Prostate gland (tissue), 2 donors: ENCODE results near the gene SCUBE1. TPM values are rescaled to one million over a fixed set of nuclear protein-coding genes. Genes with fewer than 3 reads are reported as not detected.

Source experiments
- DNase-seq: peaks from one replicate; pipeline ENCODE4 v3.0.0-alpha.2; 2019; ENCODE audit warnings: low spot score
- H3K27ac ChIP-seq, 2 donors: fragments of 200-600 bp; sonication (generic); 2 replicates each; pipeline ENCODE4 v1.5.1; 2017 to 2019
- H3K27me3 ChIP-seq: fragments of 200-600 bp; sonication (generic); replicated peaks from 2 replicates; pipeline ENCODE4 v1.5.1; 2019; ENCODE audit not compliant: insufficient read depth
- H3K36me3 ChIP-seq, 2 donors: fragments of 200-600 bp; sonication (generic); 1 replicate in 1 of 2; 2 replicates in 1 of 2; pipeline versions ENCODE4 v1.5.1 to v1.8.1; 2017 to 2019
- H3K4me1 ChIP-seq: fragments of 200-600 bp; sonication (generic); replicated peaks from 2 replicates; pipeline ENCODE4 v1.5.1; 2019
- H3K4me3 ChIP-seq, 2 donors: fragments of 200-600 bp; sonication (generic); 2 replicates each; pipeline ENCODE4 v1.5.1; 2017 to 2019
- H3K9me3 ChIP-seq: fragments of 200-600 bp; sonication (generic); 2 replicates; pipeline ENCODE4 v1.5.1; 2017
- POLR2A ChIP-seq: fragments of 450-650 bp; IDR thresholded peaks from one replicate; pipeline ENCODE4 v1.6.1; 2016; ENCODE audit warnings: antibody characterized with exemption, mild to moderate bottlenecking
- POLR2AphosphoS5 ChIP-seq: sonication (generic); formaldehyde crosslinking; IDR thresholded peaks from one replicate; pipeline ENCODE4 v1.6.1; 2017; ENCODE audit warnings: antibody characterized with exemption
- WGBS: methylation state at CpG from one replicate; pipeline ENCODE4 v1.1.5; 2018; 5-methylcytosine and 5-hydroxymethylcytosine counted together
- intact Hi-C: fragments of 100-400 bp; cut with DNase I; formaldehyde crosslinking; loops from one replicate; pipeline ENCODE4 v1.14.2; 2022
- total RNA-seq, 2 donors: library from RNA; depleted of rRNA; stranded (reverse); fragments of >200 nt; gene quantifications; one replicate each; pipeline ENCODE4 v1.1.0, GENCODE V29; 2016
- TF ChIP-seq, protein P1 (sequence below), 4 experiments: fragments of 200-600 bp in 2 of 4; fragments of 450-650 bp in 2 of 4; sonication (generic) in 2 of 4; IDR thresholded peaks; 1 replicate in 3 of 4; 2 replicates in 1 of 4; pipeline ENCODE4 v1.5.1; 2016 to 2019; ENCODE audit warnings: antibody characterized with exemption in 4 of 4, mild to moderate bottlenecking in 2 of 4, moderate library complexity in 2 of 4

The SCUBE1 gene
- total RNA-seq, 2 donors from 2014 or later = 0.68 to 23.5 TPM

DNA sequence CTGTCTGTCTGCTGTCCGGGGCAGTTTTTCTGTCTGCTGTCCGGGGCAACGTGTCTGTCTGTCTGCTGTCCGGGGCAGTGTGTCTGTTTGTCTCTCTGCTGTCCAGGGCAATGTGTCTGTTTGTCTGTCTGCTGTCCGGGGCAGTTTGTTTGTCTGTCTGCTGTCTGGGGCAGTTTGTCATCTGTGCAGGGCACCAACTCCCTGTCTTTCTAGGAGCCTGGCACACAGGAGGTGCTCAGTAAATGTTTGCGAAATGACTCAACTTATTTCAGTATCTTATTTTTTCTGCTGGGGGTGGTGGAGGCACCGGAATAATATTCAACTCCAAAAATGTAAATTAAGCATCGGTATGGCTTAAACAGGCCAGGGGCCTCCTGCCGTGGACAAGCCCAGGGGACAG is 144.2 kb downstream of the SCUBE1 start:
- no peak overlapping the region for H3K4me3 ChIP-seq
- intact Hi-C loops = no loop called here
- H3K9me3 ChIP-seq = no peaks in the 10 kb centered on the region
- H3K27me3 ChIP-seq = no peaks in the 10 kb centered on the region
- no peaks in the 10 kb centered on the region for H3K4me1 ChIP-seq
- TF ChIP-seq, protein P1, sequence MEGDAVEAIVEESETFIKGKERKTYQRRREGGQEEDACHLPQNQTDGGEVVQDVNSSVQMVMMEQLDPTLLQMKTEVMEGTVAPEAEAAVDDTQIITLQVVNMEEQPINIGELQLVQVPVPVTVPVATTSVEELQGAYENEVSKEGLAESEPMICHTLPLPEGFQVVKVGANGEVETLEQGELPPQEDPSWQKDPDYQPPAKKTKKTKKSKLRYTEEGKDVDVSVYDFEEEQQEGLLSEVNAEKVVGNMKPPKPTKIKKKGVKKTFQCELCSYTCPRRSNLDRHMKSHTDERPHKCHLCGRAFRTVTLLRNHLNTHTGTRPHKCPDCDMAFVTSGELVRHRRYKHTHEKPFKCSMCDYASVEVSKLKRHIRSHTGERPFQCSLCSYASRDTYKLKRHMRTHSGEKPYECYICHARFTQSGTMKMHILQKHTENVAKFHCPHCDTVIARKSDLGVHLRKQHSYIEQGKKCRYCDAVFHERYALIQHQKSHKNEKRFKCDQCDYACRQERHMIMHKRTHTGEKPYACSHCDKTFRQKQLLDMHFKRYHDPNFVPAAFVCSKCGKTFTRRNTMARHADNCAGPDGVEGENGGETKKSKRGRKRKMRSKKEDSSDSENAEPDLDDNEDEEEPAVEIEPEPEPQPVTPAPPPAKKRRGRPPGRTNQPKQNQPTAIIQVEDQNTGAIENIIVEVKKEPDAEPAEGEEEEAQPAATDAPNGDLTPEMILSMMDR (IDR thresholded peaks at IDR 0.05) = no peak
- TF ChIP-seq POLR2A = no peak
- TF ChIP-seq POLR2AphosphoS5 = no peak
- no peak overlapping the region for H3K27ac ChIP-seq
- 78% methylated on average over 9 of the region's 9 CpGs for WGBS
- H3K36me3 ChIP-seq = no peaks in the 10 kb centered on the region
- no peak for DNase-seq

DNA sequence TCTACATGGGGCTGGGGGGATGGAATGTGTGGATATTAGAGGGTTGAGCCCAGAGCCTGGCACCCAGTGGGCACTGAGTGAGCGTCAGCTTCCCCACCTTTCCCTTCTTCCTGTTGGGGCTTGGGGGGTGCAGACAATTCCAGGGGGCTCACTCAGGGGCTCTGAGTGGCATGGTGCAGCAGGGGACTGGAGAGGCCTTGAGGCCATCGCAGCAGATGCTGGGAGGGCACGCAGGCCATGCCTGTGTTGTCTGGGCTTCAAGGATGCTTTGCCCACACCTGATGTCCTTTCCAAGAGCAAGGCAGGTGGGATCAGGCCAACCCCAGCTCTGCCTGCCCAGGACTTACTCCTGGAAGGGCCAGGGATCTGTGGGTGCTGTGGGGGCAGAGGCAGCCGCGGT is 145.0 kb downstream of the SCUBE1 start:
- Histone ChIP-seq H3K4me3 (no peak overlapping the region), H3K27ac (no peak overlapping the region), H3K9me3 (no peaks in the 10 kb centered on the region), H3K36me3 (no peaks in the 10 kb centered on the region), H3K4me1 (no peaks in the 10 kb centered on the region), H3K27me3 (no peaks in the 10 kb centered on the region)
- 89% methylated on average over 5 of the region's 5 CpGs for WGBS
- TF ChIP-seq POLR2AphosphoS5 (no peak), POLR2A (no peak)
- TF ChIP-seq, protein P1 (IDR thresholded peaks at IDR 0.05) = no peak
- no peak for DNase-seq
- intact Hi-C loops = no loop called here

DNA sequence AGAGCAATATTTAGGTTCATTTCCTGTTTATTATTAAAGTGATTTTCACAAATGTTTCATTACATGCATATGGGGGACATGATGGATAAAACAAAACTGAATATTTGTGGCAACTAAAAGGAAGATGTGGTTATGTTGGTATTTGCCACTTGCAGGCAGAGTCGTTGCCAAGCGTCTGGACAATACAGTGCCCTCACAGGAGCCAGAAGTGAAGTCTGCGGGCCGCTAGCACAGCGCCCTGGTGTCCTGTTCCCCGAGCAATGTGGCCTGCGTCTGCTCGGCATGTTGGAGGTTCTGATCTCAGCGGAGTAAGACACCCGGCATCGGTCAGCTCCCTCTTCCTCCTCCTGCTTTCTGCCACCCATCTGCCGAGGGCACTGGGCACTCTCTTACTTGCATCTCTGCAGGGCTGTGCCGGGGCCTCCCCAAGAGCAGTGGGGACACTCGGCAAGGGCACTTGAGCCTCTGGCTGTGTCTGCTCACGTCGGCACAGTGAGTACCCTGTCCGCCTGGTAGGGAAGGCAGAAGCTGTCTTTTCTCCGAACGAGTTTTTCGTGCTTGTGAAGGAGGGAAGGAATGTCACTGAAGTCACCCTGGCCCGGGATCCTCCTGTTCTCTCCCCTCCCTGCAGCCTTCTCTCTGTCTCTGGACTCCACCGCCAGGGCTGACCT is 145.8 kb downstream of the SCUBE1 start:
- Histone ChIP-seq H3K27me3 (no peaks in the 10 kb centered on the region), H3K4me3 (no peak overlapping the region), H3K4me1 (no peaks in the 10 kb centered on the region)

DNA sequence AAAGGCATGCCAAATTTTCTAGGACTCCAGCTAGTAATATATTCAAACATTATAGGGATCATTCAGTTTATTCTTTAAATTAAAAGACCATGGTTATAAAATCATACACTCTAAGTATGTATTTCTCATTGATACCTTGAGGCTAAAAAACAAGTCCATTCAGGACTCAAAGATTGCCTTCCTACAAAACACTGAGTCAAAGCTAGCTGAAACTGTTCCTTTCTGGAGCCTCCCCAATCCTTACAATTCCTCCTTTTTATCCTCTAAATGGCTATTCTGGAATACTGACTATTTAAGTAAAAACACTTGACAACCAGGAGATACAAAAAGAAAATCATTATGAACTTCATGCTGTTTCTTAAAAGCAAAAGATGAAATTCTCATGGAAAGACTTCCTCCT is 151.3 kb downstream of the SCUBE1 start:
- no peaks in the 10 kb centered on the region for H3K4me1 ChIP-seq
- intact Hi-C loops = no loop called here
- H3K27ac ChIP-seq = no peak overlapping the region
- no peak for DNase-seq
- no peaks in the 10 kb centered on the region for H3K27me3 ChIP-seq
- no peaks in the 10 kb centered on the region for H3K9me3 ChIP-seq
- H3K36me3 ChIP-seq = no peaks in the 10 kb centered on the region
- no peak for TF ChIP-seq POLR2A
- TF ChIP-seq, protein P1 (IDR thresholded peaks at IDR 0.05) = no peak
- TF ChIP-seq POLR2AphosphoS5 = no peak
- no peak overlapping the region for H3K4me3 ChIP-seq

More for the DNA sequence above, 145.8 kb downstream of the SCUBE1 start:
- Histone ChIP-seq H3K9me3 (no peaks in the 10 kb centered on the region), H3K36me3 (no peaks in the 10 kb centered on the region), H3K27ac (no peak overlapping the region)
- TF ChIP-seq, protein P1 (IDR thresholded peaks at IDR 0.05) = no peak
- TF ChIP-seq POLR2AphosphoS5 = no peak
- TF ChIP-seq POLR2A = no peak
- intact Hi-C loops = no loop called here
- no peak for DNase-seq
- WGBS = 43% methylated on average over 22 of the region's 22 CpGs

DNA sequence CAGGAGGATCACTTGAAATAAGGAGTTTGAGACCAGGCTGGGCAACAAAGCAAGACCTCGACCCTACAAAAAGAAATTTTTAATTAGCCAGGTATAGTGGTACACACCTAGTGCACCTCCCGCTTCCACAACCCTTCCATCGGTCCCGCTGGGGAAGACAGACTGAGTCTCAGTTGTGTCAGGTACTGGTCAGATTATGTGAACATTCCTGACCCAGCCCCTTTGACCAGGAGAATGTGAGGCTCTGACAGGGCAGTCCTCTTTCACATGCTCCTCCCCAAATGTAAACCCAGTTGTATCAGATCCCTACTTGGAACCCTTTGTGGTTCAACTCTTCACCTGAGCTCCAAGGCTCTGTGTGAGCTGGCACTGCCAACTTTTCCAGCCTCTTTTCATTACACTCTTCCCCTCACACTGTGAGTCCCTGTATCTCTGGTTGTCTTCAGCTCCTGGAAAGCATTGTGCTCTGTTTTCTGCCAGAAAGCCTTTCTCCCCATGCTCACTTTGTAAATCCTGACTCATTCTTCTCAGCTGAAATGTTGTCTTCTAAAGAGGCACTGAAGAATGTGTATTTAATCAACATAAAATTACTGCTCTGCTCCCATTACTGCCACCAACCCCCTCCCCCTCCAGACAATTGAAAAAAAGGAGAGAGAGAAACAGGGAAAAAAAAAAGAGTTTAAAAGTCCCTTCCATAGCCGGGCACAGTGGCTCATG is 154.2 kb downstream of the SCUBE1 start:
- intact Hi-C loops = no loop called here
- H3K36me3 ChIP-seq = no peaks in the 10 kb centered on the region
- peaks cover 3% of the 10 kb centered on the region for H3K4me1 ChIP-seq
- TF ChIP-seq, protein P1 (IDR thresholded peaks at IDR 0.05) = no peak
- TF ChIP-seq POLR2AphosphoS5 (no peak), POLR2A (no peak)
- DNase-seq = no peak
- H3K4me3 ChIP-seq = no peak overlapping the region
- no peak overlapping the region for H3K27ac ChIP-seq
- WGBS = 84% methylated on average over 5 of the region's 5 CpGs
- H3K9me3 ChIP-seq = no peaks in the 10 kb centered on the region
- no peaks in the 10 kb centered on the region for H3K27me3 ChIP-seq
